ENCODE results near the gene IFNGR2. TPM values are rescaled to one million over a fixed set of nuclear protein-coding genes. Genes with fewer than 3 reads are reported as not detected.

The IFNGR2 gene
- total and polyA plus RNA-seq, 2 experiments from 2014 or later: 21.9 to 29.4 TPM

GRCh38 chr21:33470701-33471100 lies 67.5 kb downstream of the IFNGR2 start:
- H4K20me1 ChIP-seq (replicated peaks; ENCODE audit: insufficient read depth): peaks cover 6% of the 10 kb centered on the region
- H3K36me3 ChIP-seq (ENCODE audit: insufficient read depth): no peaks in the 10 kb centered on the region
- DNase-seq (ENCODE audit: low spot score) (no peak), ATAC-seq (no peak)
- H3K27me3 ChIP-seq (ENCODE audit: insufficient read depth): no peaks in the 10 kb centered on the region
- Mint-ChIP-seq H3K9me3 (no peaks in the 10 kb centered on the region), H3K27me3 (ENCODE audit: insufficient read depth, low read depth, poor library complexity) (peaks cover 4% of the 10 kb centered on the region), H3K36me3 (ENCODE audit: low read depth) (no peaks in the 10 kb centered on the region), H3K27ac (no peak overlapping the region), H3K4me3 (no peak overlapping the region), H3K4me1 (no peaks in the 10 kb centered on the region)
- H3K4me3 ChIP-seq: no peak overlapping the region
- no peaks in the 10 kb centered on the region for H3F3A ChIP-seq (replicated peaks; ENCODE audit: low read depth)
- H3K4me1 ChIP-seq (ENCODE audit: insufficient read depth): no peaks in the 10 kb centered on the region
- TF ChIP-seq ZNF114 (CRISPR knock-in tag; IDR thresholded peaks at IDR 0.05): no peak
- no peak for TF ChIP-seq CTCF (conservative IDR thresholded peaks at IDR 0.05; ENCODE audit: low read depth in 2 of 2)
- no peak for TF ChIP-seq POLR2AphosphoS5 (IDR thresholded peaks at IDR 0.05; ENCODE audit: low read depth)
- TF ChIP-seq ZNF331 (CRISPR knock-in tag; IDR thresholded peaks at IDR 0.05; ENCODE audit: low read depth): no peak
- no peak for TF ChIP-seq CREB1 (CRISPR knock-in tag; IDR thresholded peaks at IDR 0.05; ENCODE audit: low read depth)
- TF ChIP-seq STAT1 (IDR thresholded peaks at IDR 0.05; ENCODE audit: unreplicated experiment): no peak
- TF ChIP-seq, protein P1, sequence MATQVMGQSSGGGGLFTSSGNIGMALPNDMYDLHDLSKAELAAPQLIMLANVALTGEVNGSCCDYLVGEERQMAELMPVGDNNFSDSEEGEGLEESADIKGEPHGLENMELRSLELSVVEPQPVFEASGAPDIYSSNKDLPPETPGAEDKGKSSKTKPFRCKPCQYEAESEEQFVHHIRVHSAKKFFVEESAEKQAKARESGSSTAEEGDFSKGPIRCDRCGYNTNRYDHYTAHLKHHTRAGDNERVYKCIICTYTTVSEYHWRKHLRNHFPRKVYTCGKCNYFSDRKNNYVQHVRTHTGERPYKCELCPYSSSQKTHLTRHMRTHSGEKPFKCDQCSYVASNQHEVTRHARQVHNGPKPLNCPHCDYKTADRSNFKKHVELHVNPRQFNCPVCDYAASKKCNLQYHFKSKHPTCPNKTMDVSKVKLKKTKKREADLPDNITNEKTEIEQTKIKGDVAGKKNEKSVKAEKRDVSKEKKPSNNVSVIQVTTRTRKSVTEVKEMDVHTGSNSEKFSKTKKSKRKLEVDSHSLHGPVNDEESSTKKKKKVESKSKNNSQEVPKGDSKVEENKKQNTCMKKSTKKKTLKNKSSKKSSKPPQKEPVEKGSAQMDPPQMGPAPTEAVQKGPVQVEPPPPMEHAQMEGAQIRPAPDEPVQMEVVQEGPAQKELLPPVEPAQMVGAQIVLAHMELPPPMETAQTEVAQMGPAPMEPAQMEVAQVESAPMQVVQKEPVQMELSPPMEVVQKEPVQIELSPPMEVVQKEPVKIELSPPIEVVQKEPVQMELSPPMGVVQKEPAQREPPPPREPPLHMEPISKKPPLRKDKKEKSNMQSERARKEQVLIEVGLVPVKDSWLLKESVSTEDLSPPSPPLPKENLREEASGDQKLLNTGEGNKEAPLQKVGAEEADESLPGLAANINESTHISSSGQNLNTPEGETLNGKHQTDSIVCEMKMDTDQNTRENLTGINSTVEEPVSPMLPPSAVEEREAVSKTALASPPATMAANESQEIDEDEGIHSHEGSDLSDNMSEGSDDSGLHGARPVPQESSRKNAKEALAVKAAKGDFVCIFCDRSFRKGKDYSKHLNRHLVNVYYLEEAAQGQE (IDR thresholded peaks at IDR 0.05; ENCODE audit: unreplicated experiment): no peak
- no peak for TF ChIP-seq ZNF462 (CRISPR knock-in tag; IDR thresholded peaks at IDR 0.05)
- no peak for TF ChIP-seq EZH2phosphoT487 (IDR thresholded peaks at IDR 0.05; ENCODE audit: unreplicated experiment)
- TF ChIP-seq, protein P2, sequence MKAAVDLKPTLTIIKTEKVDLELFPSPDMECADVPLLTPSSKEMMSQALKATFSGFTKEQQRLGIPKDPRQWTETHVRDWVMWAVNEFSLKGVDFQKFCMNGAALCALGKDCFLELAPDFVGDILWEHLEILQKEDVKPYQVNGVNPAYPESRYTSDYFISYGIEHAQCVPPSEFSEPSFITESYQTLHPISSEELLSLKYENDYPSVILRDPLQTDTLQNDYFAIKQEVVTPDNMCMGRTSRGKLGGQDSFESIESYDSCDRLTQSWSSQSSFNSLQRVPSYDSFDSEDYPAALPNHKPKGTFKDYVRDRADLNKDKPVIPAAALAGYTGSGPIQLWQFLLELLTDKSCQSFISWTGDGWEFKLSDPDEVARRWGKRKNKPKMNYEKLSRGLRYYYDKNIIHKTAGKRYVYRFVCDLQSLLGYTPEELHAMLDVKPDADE (IDR thresholded peaks at IDR 0.05): no peak
- no peak for TF ChIP-seq NANOG (IDR thresholded peaks at IDR 0.05; ENCODE audit: borderline replicate concordance)
- TF ChIP-seq EZH2 (IDR thresholded peaks at IDR 0.05; ENCODE audit: low read depth, unreplicated experiment): no peak
- no peak for TF ChIP-seq JUNB (IDR thresholded peaks at IDR 0.05; ENCODE audit: unreplicated experiment)
- H3K79me2 ChIP-seq (replicated peaks; ENCODE audit: insufficient read depth): peaks cover 36% of the 10 kb centered on the region
- no peak overlapping the region for H3K27ac ChIP-seq (ENCODE audit: low read depth)
- H3K4me2 ChIP-seq: no peak overlapping the region
- no peak overlapping the region for H2AFZ ChIP-seq
- no peaks in the 10 kb centered on the region for H3K9me2 ChIP-seq (ENCODE audit: insufficient read depth)
